Endothelial cell (in vitro differentiated cells): Measurements from ENCODE around the gene ILF3. TPM values are rescaled to one million over a fixed set of nuclear protein-coding genes. Genes with fewer than 3 reads are reported as not detected.

Experiments
- DNase-seq: peaks from one replicate; pipeline ENCODE4 v3.0.0; 2021; ENCODE audit warnings: low spot score
- H3K27ac Mint-ChIP-seq: one replicate; pipeline ENCODE4 v1.8.0; 2021; ENCODE audit warnings: mixed read lengths, inconsistent platforms; ENCODE audit not compliant: unreplicated experiment
- H3K27me3 Mint-ChIP-seq: one replicate; pipeline ENCODE4 v1.8.0; 2021; ENCODE audit warnings: mild to moderate bottlenecking, moderate library complexity, mixed read lengths, inconsistent platforms; ENCODE audit not compliant: unreplicated experiment
- H3K36me3 Mint-ChIP-seq: one replicate; pipeline ENCODE4 v1.8.0; 2021; ENCODE audit warnings: mild to moderate bottlenecking, low read depth, mixed read lengths, inconsistent platforms; ENCODE audit not compliant: unreplicated experiment
- H3K4me1 Mint-ChIP-seq: one replicate; pipeline ENCODE4 v1.8.0; 2021; ENCODE audit warnings: mild to moderate bottlenecking, mixed read lengths, inconsistent platforms; ENCODE audit not compliant: unreplicated experiment
- H3K4me3 Mint-ChIP-seq: one replicate; pipeline ENCODE4 v1.8.0; 2021; ENCODE audit warnings: mild to moderate bottlenecking, mixed read lengths, inconsistent platforms; ENCODE audit not compliant: unreplicated experiment
- H3K9me3 Mint-ChIP-seq: one replicate; pipeline ENCODE4 v1.8.0; 2021; ENCODE audit warnings: mixed read lengths, inconsistent platforms; ENCODE audit not compliant: unreplicated experiment
- total RNA-seq: library from RNA; stranded (reverse); fragmentation: NEBNext Ultra II Directional; extraction: Animal tissue kit (Norgen Biotek cat#: 25700); gene quantifications from one replicate; pipeline ENCODE4 v1.2.1, GENCODE V29; 2021; ENCODE audit not compliant: unreplicated experiment
- TF ChIP-seq, protein P1 (sequence below): fragments of 200-600 bp; sonication (generic); IDR thresholded peaks from one replicate; pipeline ENCODE4 v1.5.0; 2021; ENCODE audit warnings: antibody characterized with exemption; ENCODE audit not compliant: unreplicated experiment

Gene ILF3
- total RNA-seq, 1 donor from 2014 or later, result 330 TPM

DNA sequence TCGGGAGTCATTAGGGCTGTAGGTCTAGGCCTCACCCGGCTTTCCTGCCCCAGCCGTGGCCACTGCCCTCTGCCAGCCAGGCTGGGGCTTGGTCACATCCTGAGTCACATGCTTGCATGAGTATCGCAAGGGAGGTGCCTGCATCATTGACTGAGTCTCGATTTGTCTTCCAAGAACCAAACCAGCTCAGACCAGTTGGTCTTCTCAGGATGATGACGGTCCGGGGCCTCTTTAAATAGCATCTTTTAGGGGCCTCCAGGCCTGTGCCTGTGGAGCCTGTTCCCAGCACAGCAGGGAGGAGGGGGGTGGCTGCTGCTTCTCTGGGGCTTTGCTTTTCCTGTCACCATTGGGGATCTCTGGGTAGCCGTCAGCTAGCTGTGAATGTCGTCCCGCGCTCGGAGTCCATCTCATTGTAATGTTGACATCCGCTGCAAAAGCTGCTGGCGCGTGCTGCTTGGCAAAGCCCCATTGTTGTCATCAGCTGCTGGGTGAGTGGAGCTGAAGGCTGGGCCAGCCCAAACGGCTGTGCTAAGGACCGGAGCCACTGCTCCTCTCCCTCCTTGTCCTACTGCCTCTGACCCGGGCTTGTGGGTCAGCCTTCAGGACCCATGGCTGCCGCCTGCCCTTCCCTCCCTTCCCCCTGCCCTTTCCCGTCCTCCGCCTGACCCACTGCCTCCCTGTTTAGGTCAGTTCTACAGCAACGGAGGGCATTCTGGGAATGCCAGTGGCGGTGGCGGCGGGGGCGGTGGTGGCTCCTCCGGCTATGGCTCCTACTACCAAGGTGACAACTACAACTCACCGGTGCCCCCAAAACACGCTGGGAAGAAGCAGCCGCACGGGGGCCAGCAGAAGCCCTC lies 32.7 kb downstream of the ILF3 start:
- Mint-ChIP-seq H3K9me3 (no peaks in the 10 kb centered on the region), H3K4me1 (no peaks in the 10 kb centered on the region), H3K36me3 (peaks cover 37% of the 10 kb centered on the region), H3K27ac (no peak overlapping the region), H3K27me3 (peaks cover 12% of the 10 kb centered on the region), H3K4me3 (no peak overlapping the region)
- DNase-seq, result no peak
- TF ChIP-seq, protein P1, sequence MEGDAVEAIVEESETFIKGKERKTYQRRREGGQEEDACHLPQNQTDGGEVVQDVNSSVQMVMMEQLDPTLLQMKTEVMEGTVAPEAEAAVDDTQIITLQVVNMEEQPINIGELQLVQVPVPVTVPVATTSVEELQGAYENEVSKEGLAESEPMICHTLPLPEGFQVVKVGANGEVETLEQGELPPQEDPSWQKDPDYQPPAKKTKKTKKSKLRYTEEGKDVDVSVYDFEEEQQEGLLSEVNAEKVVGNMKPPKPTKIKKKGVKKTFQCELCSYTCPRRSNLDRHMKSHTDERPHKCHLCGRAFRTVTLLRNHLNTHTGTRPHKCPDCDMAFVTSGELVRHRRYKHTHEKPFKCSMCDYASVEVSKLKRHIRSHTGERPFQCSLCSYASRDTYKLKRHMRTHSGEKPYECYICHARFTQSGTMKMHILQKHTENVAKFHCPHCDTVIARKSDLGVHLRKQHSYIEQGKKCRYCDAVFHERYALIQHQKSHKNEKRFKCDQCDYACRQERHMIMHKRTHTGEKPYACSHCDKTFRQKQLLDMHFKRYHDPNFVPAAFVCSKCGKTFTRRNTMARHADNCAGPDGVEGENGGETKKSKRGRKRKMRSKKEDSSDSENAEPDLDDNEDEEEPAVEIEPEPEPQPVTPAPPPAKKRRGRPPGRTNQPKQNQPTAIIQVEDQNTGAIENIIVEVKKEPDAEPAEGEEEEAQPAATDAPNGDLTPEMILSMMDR, result no peak

DNA sequence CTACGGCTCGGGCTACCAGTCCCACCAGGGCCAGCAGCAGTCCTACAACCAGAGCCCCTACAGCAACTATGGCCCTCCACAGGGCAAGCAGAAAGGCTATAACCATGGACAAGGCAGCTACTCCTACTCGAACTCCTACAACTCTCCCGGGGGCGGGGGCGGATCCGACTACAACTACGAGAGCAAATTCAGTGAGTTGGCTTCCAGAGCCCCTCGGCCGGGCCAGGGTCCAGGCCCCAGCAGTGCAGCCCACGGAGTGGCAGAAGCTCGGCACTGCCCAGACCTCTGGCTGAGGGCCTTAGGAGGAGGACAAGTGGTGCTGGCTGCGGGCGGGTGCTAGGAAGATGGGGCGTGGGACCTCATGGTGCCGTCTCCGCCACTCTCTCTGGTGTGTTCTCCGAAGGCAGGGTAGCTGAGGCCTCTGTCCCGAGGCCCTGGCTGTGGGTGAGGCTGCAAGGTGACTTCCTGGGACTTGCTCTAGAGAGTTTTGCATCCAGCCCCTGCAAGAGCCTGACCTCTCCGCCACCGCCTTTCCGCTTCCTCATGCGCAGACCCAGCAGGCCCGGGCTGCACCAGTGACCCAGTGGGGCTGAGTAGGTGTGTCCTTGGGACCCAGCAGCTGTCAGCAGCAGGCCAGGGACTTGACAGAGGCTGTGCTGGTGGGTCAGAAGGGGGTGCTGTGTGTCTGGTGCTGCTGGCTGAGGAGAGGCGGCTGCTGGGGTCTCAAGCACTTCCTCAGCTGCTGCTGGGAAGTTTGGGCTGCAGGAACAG lies 33.6 kb downstream of the ILF3 start:
- H3K27ac Mint-ChIP-seq, result no peak overlapping the region
- H3K9me3 Mint-ChIP-seq, result no peaks in the 10 kb centered on the region
- peaks cover 20% of the 10 kb centered on the region for H3K27me3 Mint-ChIP-seq
- TF ChIP-seq, protein P1, result no peak
- H3K4me3 Mint-ChIP-seq, result peak overlapping the region; percentile 47
- no peaks in the 10 kb centered on the region for H3K4me1 Mint-ChIP-seq
- peaks cover 43% of the 10 kb centered on the region for H3K36me3 Mint-ChIP-seq
- DNase-seq, result no peak

DNA sequence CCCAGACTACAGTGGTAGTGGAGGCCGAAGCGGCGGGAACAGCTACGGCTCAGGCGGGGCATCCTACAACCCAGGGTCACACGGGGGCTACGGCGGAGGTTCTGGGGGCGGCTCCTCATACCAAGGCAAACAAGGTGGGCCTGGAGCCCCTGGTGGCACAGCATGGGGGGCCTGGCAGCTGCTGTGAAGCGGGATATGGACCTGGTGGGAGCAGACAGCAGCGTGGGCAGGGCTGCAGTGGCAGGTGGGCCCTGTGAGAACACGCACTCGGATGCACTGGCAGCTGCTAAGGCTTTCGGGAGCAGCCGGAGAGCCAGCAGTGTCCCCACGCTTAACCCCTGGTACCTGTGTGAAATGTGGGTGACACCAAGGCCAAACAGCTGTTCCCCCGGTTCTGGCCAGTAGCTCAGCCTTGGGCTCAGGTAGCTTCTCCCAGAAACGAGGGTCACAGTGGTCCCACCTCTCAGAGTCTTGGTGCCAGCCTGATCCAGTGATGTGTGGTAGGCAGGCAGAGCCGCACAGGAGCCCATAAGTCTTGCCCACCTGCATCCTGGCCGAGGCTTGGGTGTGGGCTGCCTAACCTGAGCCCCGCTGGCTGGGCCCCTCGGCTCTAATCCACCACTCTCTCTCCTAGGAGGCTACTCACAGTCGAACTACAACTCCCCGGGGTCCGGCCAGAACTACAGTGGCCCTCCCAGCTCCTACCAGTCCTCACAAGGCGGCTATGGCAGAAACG lies 34.6 kb downstream of the ILF3 start:
- H3K27ac Mint-ChIP-seq, result no peak overlapping the region
- no peak for DNase-seq
- TF ChIP-seq, protein P1, result no peak
- H3K4me3 Mint-ChIP-seq, result no peak overlapping the region
- H3K4me1 Mint-ChIP-seq, result no peaks in the 10 kb centered on the region
- H3K27me3 Mint-ChIP-seq, result peaks cover 21% of the 10 kb centered on the region
- no peaks in the 10 kb centered on the region for H3K9me3 Mint-ChIP-seq
- H3K36me3 Mint-ChIP-seq, result peaks cover 44% of the 10 kb centered on the region

DNA sequence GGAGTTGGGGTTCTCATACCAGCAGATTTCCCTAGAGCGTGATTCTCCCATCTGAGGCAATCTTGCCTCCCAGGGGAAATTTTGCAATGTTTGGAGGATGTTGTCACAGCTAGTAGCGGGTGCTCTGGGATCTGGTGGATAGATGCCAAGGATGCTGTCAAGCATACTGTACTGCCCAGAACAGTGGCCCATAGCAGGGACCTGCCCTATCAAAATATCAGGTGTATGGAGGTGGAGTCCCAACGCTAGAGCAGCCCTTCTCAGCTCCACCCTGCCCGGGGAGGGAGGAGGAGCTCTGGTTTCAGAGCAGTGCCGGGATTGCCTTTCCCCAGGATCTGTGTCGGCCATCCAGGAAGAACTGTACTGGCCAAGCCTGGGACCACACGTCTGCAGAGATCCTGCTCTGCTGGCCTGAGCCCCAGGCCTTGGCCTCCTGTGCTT lies 36.2 kb downstream of the ILF3 start:
- peaks cover 7% of the 10 kb centered on the region for H3K4me1 Mint-ChIP-seq
- TF ChIP-seq, protein P1, result no peak
- peaks cover 27% of the 10 kb centered on the region for H3K27me3 Mint-ChIP-seq
- peak overlapping the region; percentile 54 for H3K4me3 Mint-ChIP-seq
- H3K9me3 Mint-ChIP-seq, result no peaks in the 10 kb centered on the region
- H3K36me3 Mint-ChIP-seq, result peaks cover 30% of the 10 kb centered on the region
- no peak overlapping the region for H3K27ac Mint-ChIP-seq
- no peak for DNase-seq
